ENCODE data around the gene ZNF593OS. TPM values are rescaled to one million over a fixed set of nuclear protein-coding genes. Genes with fewer than 3 reads are reported as not detected.

Gene ZNF593OS
- total and polyA plus RNA-seq, 4 donors, result 0.10 to 0.32 TPM; not detected in 2

DNA sequence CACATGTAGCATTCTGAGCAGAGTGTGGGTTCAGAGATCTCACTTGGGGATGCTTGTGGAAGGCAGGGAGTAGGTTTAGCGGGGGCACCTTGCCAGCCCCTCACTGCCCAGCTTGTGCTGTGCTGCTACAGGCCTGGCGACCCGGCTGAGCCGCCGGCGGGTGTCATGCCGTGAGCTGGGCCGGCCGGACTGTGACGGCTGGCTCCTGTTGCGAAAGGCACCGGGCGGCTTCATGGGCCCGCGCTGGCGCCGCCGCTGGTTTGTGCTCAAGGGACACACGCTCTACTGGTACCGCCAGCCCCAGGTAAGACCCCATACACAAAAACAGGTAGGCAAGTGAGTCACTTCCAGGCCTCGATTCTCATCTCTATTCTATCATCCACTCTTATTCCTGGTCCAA lies 13.3 kb upstream of the ZNF593OS start:
- DNase-seq (ENCODE audit: low spot score), result no peak
- TF ChIP-seq JUND (IDR thresholded peaks at IDR 0.05) (no peak), RXRA (IDR thresholded peaks at IDR 0.05) (no peak), HNF4G (IDR thresholded peaks at IDR 0.05) (no peak), YY1 (IDR thresholded peaks at IDR 0.05) (no peak), RAD21 (IDR thresholded peaks at IDR 0.05) (no peak)
- TF ChIP-seq, protein P1, sequence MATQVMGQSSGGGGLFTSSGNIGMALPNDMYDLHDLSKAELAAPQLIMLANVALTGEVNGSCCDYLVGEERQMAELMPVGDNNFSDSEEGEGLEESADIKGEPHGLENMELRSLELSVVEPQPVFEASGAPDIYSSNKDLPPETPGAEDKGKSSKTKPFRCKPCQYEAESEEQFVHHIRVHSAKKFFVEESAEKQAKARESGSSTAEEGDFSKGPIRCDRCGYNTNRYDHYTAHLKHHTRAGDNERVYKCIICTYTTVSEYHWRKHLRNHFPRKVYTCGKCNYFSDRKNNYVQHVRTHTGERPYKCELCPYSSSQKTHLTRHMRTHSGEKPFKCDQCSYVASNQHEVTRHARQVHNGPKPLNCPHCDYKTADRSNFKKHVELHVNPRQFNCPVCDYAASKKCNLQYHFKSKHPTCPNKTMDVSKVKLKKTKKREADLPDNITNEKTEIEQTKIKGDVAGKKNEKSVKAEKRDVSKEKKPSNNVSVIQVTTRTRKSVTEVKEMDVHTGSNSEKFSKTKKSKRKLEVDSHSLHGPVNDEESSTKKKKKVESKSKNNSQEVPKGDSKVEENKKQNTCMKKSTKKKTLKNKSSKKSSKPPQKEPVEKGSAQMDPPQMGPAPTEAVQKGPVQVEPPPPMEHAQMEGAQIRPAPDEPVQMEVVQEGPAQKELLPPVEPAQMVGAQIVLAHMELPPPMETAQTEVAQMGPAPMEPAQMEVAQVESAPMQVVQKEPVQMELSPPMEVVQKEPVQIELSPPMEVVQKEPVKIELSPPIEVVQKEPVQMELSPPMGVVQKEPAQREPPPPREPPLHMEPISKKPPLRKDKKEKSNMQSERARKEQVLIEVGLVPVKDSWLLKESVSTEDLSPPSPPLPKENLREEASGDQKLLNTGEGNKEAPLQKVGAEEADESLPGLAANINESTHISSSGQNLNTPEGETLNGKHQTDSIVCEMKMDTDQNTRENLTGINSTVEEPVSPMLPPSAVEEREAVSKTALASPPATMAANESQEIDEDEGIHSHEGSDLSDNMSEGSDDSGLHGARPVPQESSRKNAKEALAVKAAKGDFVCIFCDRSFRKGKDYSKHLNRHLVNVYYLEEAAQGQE (IDR thresholded peaks at IDR 0.05), result no peak
- TF ChIP-seq, protein P2, sequence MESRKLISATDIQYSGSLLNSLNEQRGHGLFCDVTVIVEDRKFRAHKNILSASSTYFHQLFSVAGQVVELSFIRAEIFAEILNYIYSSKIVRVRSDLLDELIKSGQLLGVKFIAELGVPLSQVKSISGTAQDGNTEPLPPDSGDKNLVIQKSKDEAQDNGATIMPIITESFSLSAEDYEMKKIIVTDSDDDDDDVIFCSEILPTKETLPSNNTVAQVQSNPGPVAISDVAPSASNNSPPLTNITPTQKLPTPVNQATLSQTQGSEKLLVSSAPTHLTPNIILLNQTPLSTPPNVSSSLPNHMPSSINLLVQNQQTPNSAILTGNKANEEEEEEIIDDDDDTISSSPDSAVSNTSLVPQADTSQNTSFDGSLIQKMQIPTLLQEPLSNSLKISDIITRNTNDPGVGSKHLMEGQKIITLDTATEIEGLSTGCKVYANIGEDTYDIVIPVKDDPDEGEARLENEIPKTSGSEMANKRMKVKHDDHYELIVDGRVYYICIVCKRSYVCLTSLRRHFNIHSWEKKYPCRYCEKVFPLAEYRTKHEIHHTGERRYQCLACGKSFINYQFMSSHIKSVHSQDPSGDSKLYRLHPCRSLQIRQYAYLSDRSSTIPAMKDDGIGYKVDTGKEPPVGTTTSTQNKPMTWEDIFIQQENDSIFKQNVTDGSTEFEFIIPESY (IDR thresholded peaks at IDR 0.05), result no peak
- H3K36me3 ChIP-seq (ENCODE audit: control insufficient read depth in 4 of 4, insufficient read depth in 3 of 4, low read depth in 1 of 4, low read length in 3 of 4), result no peaks in the 10 kb centered on the region
- no peak overlapping the region for H3K9ac ChIP-seq (ENCODE audit: low read depth in 1 of 2, low read length in 2 of 2)
- no peaks in the 10 kb centered on the region for H3K9me3 ChIP-seq (ENCODE audit: control insufficient read depth in 4 of 4, low read length in 3 of 4)
- no peaks in the 10 kb centered on the region for H3K4me1 ChIP-seq (ENCODE audit: control insufficient read depth in 4 of 4, insufficient read depth in 4 of 4, low read length in 3 of 4)
- WGBS, result 96% methylated on average over 21 of the region's 21 CpGs
- H3K4me3 ChIP-seq (ENCODE audit: low read depth in 1 of 3, low read length in 3 of 3), result no peak overlapping the region
- H3K27me3 ChIP-seq (ENCODE audit: control insufficient read depth in 4 of 4, insufficient read depth in 4 of 4, low read length in 3 of 4), result no peaks in the 10 kb centered on the region
- H3K27ac ChIP-seq (ENCODE audit: low read depth in 1 of 2, low read length in 2 of 2), result no peak overlapping the region

DNA sequence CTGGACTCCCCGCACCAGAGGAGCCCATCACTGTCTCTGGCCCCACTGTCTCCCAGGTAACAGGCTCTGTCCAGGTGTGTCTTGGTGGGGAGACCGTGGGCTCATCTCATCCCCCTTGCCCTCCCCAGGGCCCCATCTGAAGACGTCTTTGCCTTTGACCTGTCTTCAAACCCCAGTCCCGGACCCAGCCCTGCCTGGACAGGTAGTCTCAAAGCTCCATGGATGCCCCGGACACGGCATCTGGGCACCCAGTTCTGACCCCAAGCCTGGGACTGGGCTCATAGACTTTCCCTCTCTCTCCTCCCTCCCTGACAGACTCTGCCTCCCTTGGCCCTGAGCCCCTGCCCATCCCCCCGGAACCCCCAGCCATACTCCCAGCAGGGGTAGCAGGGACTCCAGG lies 12.5 kb upstream of the ZNF593OS start:
- H3K27ac ChIP-seq (ENCODE audit: low read depth in 1 of 2, low read length in 2 of 2), result no peak overlapping the region
- no peaks in the 10 kb centered on the region for H3K27me3 ChIP-seq (ENCODE audit: control insufficient read depth in 4 of 4, insufficient read depth in 4 of 4, low read length in 3 of 4)
- no peak for TF ChIP-seq SP1 (IDR thresholded peaks at IDR 0.05)
- no peak for TF ChIP-seq GABPA (IDR thresholded peaks at IDR 0.05 in 1 of 2, conservative IDR thresholded peaks at IDR 0.05 in 1 of 2)
- no peak for TF ChIP-seq FOXA2 (IDR thresholded peaks at IDR 0.05)
- TF ChIP-seq FOXA1 (IDR thresholded peaks at IDR 0.05), result no peak
- TF ChIP-seq JUND (IDR thresholded peaks at IDR 0.05), result no peak
- no peak for TF ChIP-seq RAD21 (IDR thresholded peaks at IDR 0.05)
- no peak for TF ChIP-seq EGR1 (IDR thresholded peaks at IDR 0.05; ENCODE audit: low read depth in 2 of 2)
- no peak for TF ChIP-seq NR2F2 (IDR thresholded peaks at IDR 0.05)
- TF ChIP-seq, protein P3, sequence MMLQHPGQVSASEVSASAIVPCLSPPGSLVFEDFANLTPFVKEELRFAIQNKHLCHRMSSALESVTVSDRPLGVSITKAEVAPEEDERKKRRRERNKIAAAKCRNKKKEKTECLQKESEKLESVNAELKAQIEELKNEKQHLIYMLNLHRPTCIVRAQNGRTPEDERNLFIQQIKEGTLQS (IDR thresholded peaks at IDR 0.05), result no peak
- no peak for TF ChIP-seq HNF4A (conservative IDR thresholded peaks at IDR 0.05)
- TF ChIP-seq TAF1 (conservative IDR thresholded peaks at IDR 0.05), result no peak
- no peak for TF ChIP-seq RXRA (IDR thresholded peaks at IDR 0.05)
- TF ChIP-seq YY1 (IDR thresholded peaks at IDR 0.05), result no peak
- TF ChIP-seq, protein P2 (IDR thresholded peaks at IDR 0.05), result no peak
- no peak for TF ChIP-seq HNF4G (IDR thresholded peaks at IDR 0.05)
- TF ChIP-seq, protein P1 (IDR thresholded peaks at IDR 0.05), result no peak
- TF ChIP-seq, protein P4, sequence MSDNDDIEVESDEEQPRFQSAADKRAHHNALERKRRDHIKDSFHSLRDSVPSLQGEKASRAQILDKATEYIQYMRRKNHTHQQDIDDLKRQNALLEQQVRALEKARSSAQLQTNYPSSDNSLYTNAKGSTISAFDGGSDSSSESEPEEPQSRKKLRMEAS (IDR thresholded peaks at IDR 0.05), result no peak
- TF ChIP-seq, protein P5, sequence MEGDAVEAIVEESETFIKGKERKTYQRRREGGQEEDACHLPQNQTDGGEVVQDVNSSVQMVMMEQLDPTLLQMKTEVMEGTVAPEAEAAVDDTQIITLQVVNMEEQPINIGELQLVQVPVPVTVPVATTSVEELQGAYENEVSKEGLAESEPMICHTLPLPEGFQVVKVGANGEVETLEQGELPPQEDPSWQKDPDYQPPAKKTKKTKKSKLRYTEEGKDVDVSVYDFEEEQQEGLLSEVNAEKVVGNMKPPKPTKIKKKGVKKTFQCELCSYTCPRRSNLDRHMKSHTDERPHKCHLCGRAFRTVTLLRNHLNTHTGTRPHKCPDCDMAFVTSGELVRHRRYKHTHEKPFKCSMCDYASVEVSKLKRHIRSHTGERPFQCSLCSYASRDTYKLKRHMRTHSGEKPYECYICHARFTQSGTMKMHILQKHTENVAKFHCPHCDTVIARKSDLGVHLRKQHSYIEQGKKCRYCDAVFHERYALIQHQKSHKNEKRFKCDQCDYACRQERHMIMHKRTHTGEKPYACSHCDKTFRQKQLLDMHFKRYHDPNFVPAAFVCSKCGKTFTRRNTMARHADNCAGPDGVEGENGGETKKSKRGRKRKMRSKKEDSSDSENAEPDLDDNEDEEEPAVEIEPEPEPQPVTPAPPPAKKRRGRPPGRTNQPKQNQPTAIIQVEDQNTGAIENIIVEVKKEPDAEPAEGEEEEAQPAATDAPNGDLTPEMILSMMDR (IDR thresholded peaks at IDR 0.05; ENCODE audit: low read depth, low read length, missing input control), result no peak
- no peak overlapping the region for H3K9ac ChIP-seq (ENCODE audit: low read depth in 1 of 2, low read length in 2 of 2)
- H3K4me1 ChIP-seq (ENCODE audit: control insufficient read depth in 4 of 4, insufficient read depth in 4 of 4, low read length in 3 of 4), result no peaks in the 10 kb centered on the region
- no peaks in the 10 kb centered on the region for H3K36me3 ChIP-seq (ENCODE audit: control insufficient read depth in 4 of 4, insufficient read depth in 3 of 4, low read depth in 1 of 4, low read length in 3 of 4)
- H3K4me3 ChIP-seq (ENCODE audit: low read depth in 1 of 3, low read length in 3 of 3), result no peak overlapping the region
- no peaks in the 10 kb centered on the region for H3K9me3 ChIP-seq (ENCODE audit: control insufficient read depth in 4 of 4, low read length in 3 of 4)
- no peak for DNase-seq (ENCODE audit: low spot score)
- 91% methylated on average over 7 of the region's 7 CpGs for WGBS

All from liver (tissue), 9 donors.